Measurements from ENCODE around the gene CATSPERD.

CATSPERD gene

DNA sequence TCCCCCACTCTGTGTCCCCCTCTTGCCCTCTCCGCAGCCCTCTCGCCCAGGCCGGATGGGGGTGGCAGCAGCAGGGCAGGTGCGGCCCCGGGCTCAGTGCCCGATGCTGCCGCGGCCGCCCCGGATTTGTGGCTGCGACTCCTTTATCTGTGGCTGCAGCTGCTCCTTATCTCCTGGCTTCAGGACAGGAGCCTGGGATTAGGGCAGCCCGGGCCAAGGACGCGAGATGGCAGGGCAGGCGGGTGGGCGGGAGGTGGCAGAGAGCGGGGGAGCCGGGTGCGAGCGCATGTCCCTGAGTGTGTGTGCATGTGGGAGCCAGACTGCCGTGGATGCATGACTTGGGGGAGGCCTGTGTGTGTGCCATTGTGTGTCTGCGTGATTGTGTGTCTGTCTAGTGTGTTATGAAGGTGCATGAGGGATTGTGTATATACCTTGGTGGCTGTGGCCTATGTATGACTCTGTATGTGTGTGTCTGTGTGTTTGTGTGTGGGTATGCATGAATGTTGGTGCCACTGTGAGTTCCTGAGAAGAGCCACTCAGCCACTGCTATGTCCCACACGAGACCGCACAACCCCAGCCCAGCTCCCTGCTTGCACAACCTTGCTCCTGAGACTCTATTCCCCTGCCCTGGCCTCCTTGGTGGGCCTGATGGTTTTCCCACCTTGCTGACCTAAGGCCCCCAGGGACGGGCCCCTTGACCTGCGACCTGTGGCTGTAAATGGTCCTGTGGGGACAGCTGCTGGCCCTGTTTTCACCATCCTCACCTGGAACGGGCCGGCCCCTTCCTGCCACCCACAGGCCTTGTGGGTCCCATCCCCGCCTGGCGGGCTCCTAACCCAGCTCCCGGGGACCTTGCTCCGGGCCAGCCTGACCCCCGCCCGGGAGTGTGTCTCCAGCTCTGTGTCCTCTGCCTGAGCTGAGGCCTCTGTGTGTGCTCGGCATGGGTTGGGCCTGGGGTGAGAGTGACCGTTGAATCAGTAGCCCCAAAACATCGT is 79.1 kb downstream of the CATSPERD start:
- TF ChIP-seq, protein P1, sequence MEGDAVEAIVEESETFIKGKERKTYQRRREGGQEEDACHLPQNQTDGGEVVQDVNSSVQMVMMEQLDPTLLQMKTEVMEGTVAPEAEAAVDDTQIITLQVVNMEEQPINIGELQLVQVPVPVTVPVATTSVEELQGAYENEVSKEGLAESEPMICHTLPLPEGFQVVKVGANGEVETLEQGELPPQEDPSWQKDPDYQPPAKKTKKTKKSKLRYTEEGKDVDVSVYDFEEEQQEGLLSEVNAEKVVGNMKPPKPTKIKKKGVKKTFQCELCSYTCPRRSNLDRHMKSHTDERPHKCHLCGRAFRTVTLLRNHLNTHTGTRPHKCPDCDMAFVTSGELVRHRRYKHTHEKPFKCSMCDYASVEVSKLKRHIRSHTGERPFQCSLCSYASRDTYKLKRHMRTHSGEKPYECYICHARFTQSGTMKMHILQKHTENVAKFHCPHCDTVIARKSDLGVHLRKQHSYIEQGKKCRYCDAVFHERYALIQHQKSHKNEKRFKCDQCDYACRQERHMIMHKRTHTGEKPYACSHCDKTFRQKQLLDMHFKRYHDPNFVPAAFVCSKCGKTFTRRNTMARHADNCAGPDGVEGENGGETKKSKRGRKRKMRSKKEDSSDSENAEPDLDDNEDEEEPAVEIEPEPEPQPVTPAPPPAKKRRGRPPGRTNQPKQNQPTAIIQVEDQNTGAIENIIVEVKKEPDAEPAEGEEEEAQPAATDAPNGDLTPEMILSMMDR (IDR thresholded peaks at IDR 0.05; ENCODE audit: unreplicated experiment in 3 of 3) = no peak
- Mint-ChIP-seq H3K4me1 (peaks cover 26% of the 10 kb centered on the region), H3K36me3 (ENCODE audit: low read depth) (no peaks in the 10 kb centered on the region), H3K9me3 (no peaks in the 10 kb centered on the region), H3K27me3 (ENCODE audit: low read depth) (peaks cover 19% of the 10 kb centered on the region), H3K27ac (peak overlapping the region; percentile 64 to 86 (median 72)), H3K4me3 (no peak overlapping the region)

GRCh38 chr19:5800361-5801270 is 80.2 kb downstream of the CATSPERD start:
- no peaks in the 10 kb centered on the region for H3K36me3 Mint-ChIP-seq (ENCODE audit: low read depth)
- H3K4me3 Mint-ChIP-seq = no peak overlapping the region
- H3K27ac Mint-ChIP-seq = no peak overlapping the region
- peaks cover 24% of the 10 kb centered on the region for H3K27me3 Mint-ChIP-seq (ENCODE audit: low read depth)
- H3K9me3 Mint-ChIP-seq = no peaks in the 10 kb centered on the region
- H3K4me1 Mint-ChIP-seq = peaks cover 26% of the 10 kb centered on the region
- TF ChIP-seq, protein P1 (IDR thresholded peaks at IDR 0.05; ENCODE audit: unreplicated experiment in 3 of 3) = no peak

DNA sequence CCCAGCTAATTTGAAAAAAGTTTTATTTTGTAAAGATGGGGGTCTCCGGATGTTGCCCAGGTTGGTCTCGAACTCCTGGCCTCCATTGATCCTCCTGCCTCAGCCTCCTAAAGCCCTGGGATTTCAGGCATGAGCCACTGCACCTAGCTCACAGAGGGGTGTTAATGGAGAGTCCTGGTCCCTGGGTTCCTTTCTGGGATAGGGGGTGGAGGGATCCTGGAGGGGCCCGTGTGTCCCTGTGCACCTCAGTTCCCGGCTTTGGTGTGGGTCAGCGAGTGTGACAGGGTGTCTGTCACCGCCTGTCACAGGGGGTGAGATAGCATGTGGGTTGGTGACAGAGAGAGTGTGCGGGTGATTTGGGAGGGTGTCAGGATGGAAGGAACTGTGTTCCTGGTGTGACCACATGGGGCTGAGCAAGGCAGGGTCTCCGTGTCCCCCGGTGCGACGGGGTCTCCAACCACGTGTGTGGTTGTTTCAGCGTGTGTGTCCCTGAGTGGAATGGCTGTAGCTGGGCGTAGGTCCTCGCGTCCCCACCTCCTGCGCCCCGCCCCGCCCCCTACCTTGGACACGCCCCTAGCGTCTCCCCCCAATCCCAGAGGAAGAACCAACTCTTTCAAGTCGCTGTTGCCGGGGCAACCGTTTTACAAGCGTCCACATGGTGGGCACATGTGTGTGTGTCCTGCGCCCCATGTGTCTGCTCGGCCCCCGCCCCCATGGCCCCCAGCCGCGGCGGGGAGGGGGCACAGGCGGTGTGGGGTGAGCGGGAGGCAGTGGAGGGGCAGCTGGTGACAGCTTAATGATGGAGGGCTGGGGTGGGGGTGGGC is 81.6 kb downstream of the CATSPERD start:
- TF ChIP-seq, protein P1 (IDR thresholded peaks at IDR 0.05; ENCODE audit: unreplicated experiment in 3 of 3) = no peak

DNA sequence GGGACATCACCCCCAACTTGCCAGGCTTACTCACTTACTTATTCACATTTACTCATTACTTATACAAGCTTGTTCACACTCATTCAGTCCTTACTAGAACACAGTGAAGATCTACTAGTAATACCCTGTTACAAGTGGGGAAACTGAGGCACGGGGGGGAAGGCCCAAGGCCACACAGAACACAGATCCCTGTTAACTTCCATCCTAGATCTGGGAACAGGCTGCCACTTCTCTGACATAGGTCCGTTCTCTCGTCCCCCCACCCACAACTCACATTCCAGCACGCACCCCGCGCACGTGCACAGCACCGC is 83.0 kb downstream of the CATSPERD start:
- Mint-ChIP-seq H3K4me1 (peaks cover 26% of the 10 kb centered on the region), H3K9me3 (no peaks in the 10 kb centered on the region), H3K27me3 (ENCODE audit: low read depth) (peaks cover 42% of the 10 kb centered on the region), H3K36me3 (ENCODE audit: low read depth) (no peaks in the 10 kb centered on the region), H3K4me3 (peak overlapping the region; percentile 69 to 78 (median 70)), H3K27ac (peak overlapping the region in 2 of 3 experiments; percentile 19 to 66)
- TF ChIP-seq, protein P1 (IDR thresholded peaks at IDR 0.05; ENCODE audit: unreplicated experiment in 3 of 3) = no peak

More for the DNA sequence above, 81.6 kb downstream of the CATSPERD start:
- Mint-ChIP-seq H3K36me3 (ENCODE audit: low read depth) (no peaks in the 10 kb centered on the region), H3K27me3 (ENCODE audit: low read depth) (peaks cover 34% of the 10 kb centered on the region), H3K4me1 (peaks cover 26% of the 10 kb centered on the region), H3K4me3 (peak overlapping the region; percentile 44 to 70 (median 57)), H3K27ac (peak overlapping the region in 2 of 3 experiments; percentile 26 to 63), H3K9me3 (no peaks in the 10 kb centered on the region)

DNA sequence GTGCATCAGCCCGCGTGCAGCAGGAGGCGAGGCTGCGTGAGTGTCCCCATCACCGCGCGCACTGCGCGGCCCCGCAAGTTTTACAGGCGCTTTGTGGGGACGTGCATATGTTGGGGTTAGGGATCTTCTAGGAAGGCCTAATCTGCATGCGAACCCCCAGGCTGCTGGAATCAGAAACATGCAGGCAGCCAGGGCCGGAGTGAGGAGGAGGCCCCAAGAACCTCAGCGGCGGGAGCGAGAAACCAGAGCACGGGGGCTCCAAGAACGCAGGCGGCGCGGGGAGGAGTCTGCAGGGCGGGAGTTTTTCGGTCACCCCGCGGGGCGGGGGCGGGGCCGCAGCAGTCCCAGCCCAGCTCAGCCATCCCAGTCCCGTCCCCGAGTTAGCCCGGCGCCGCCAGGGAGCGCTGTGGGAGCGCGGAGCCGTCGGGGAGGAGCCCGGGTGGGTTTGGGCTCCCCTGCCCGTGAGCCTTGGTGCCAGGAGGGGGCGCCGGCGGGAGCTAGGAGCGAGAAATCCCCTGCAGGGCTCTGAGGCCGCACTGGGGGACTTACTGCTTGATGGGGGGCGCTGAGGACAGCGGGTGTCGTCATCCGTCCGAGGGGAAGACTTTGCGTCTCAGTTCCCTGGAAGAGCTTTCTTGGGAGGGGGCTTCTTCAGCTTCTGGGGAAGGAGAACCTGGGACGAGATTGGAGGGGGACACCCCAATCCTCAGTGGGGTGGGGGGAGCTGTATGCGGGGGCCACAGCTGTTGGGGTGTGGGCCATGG is 83.5 kb downstream of the CATSPERD start:
- Mint-ChIP-seq H3K4me3 (peak overlapping the region; percentile 76 to 83 (median 79)), H3K4me1 (peaks cover 24% of the 10 kb centered on the region), H3K27me3 (ENCODE audit: low read depth) (peaks cover 48% of the 10 kb centered on the region), H3K36me3 (ENCODE audit: low read depth) (no peaks in the 10 kb centered on the region), H3K9me3 (no peaks in the 10 kb centered on the region), H3K27ac (peak overlapping the region in 2 of 3 experiments; percentile 61 to 66)
- TF ChIP-seq, protein P1 (IDR thresholded peaks at IDR 0.05; ENCODE audit: unreplicated experiment in 3 of 3) = peak; percentile 95 to 99 (median 99)

All from nephron (organoid).